Neural cell (in vitro differentiated cells): ENCODE data around the gene PHLDA2. TPM values are rescaled to one million over a fixed set of nuclear protein-coding genes. Genes with fewer than 3 reads are reported as not detected.

ENCODE experiments used
- H2AFZ ChIP-seq: fragments of 200-600, 300-800 bp; sonication (generic), shearing (Covaris generic); 2 replicates; pipeline ENCODE4 v1.6.0; 2014; ENCODE audit warnings: low read depth, mild to moderate bottlenecking, antibody characterized with exemption, low read length, moderate library complexity
- H3F3A ChIP-seq: fragments of 200-600 bp; shearing (Covaris generic); 2 replicates; pipeline ENCODE4 v1.6.1; 2016; ENCODE audit warnings: mild to moderate bottlenecking, moderate library complexity, mixed read lengths, antibody characterized with exemption, low read length; ENCODE audit not compliant: insufficient read depth, poor library complexity, severe bottlenecking
- H3K27ac ChIP-seq: fragments of 200-600, 300-800 bp; sonication (generic), shearing (Covaris generic); 2 replicates; pipeline ENCODE4 v1.5.1; 2014; ENCODE audit warnings: mild to moderate bottlenecking, low read length, moderate library complexity
- H3K27me3 ChIP-seq: fragments of 300-800, 200-600 bp; sonication (generic), shearing (Covaris generic); 2 replicates; pipeline ENCODE4 v1.6.0; 2014; ENCODE audit warnings: mild to moderate bottlenecking, low read depth, low read length, moderate library complexity; ENCODE audit not compliant: insufficient read depth
- H3K36me3 ChIP-seq: fragments of 300-800, 200-600 bp; sonication (generic), shearing (Covaris generic); 2 replicates; pipeline ENCODE4 v1.5.1; 2014; ENCODE audit warnings: mild to moderate bottlenecking, antibody characterized with exemption, low read length, moderate library complexity; ENCODE audit not compliant: insufficient read depth
- H3K4me2 ChIP-seq: fragments of 300-800, 200-600 bp; sonication (generic), shearing (Covaris generic); 2 replicates; pipeline ENCODE4 v1.6.0; 2014; ENCODE audit warnings: mild to moderate bottlenecking, low read length
- H3K4me3 ChIP-seq: fragments of 300-800, 200-600 bp; sonication (generic), shearing (Covaris generic); 2 replicates; pipeline ENCODE4 v1.5.1; 2014; ENCODE audit warnings: mild to moderate bottlenecking, low read length, moderate library complexity
- H3K79me2 ChIP-seq: fragments of 200-600 bp; shearing (Covaris generic); replicated peaks from 2 replicates; pipeline ENCODE4 v1.6.0; 2014; ENCODE audit warnings: mild to moderate bottlenecking, low read length, moderate library complexity; ENCODE audit not compliant: insufficient read depth
- H3K9ac ChIP-seq: fragments of 300-800, 200-600 bp; sonication (generic), shearing (Covaris generic); 2 replicates; pipeline ENCODE4 v1.6.1; 2016; ENCODE audit warnings: mild to moderate bottlenecking, low read length, mixed read lengths
- H3K9me2 ChIP-seq: fragments of 200-600 bp; shearing (Covaris generic); 2 replicates; pipeline ENCODE4 v1.6.1; 2016; ENCODE audit warnings: mild to moderate bottlenecking, low read length, mixed read lengths; ENCODE audit not compliant: insufficient read depth
- H3K9me3 ChIP-seq: fragments of 200-600, 300-800 bp; sonication (generic), shearing (Covaris generic); 2 replicates; pipeline ENCODE4 v1.6.1; 2016; ENCODE audit warnings: mild to moderate bottlenecking, mixed run types, low read length, moderate library complexity, mixed read lengths
- H4K20me1 ChIP-seq: fragments of 200-600 bp; shearing (Covaris generic); 2 replicates; pipeline ENCODE4 v1.6.1; 2016; ENCODE audit warnings: mild to moderate bottlenecking, mixed run types; ENCODE audit not compliant: insufficient read depth
- CTCF ChIP-seq: fragments of 450-650 bp; IDR thresholded peaks from 2 replicates; pipeline ENCODE4 v1.5.1; 2014; ENCODE audit warnings: antibody characterized with exemption, mild to moderate bottlenecking, moderate library complexity; ENCODE audit not compliant: poor library complexity, severe bottlenecking
- EP300 ChIP-seq: fragments of 450-650 bp; conservative IDR thresholded peaks from 2 replicates; pipeline ENCODE4 v1.6.1; 2014; ENCODE audit warnings: antibody characterized with exemption, mild to moderate bottlenecking, moderate library complexity; ENCODE audit not compliant: poor library complexity, severe bottlenecking
- EZH2 ChIP-seq: fragments of 200-600, 300-800 bp; shearing (Covaris generic), sonication (generic); IDR thresholded peaks from 2 replicates; pipeline ENCODE4 v1.6.1; 2014; ENCODE audit warnings: antibody characterized with exemption, low read length, borderline replicate concordance, mild to moderate bottlenecking; ENCODE audit not compliant: insufficient read depth, poor library complexity, severe bottlenecking
- MXI1 ChIP-seq: fragments of 450-650 bp; conservative IDR thresholded peaks from 2 replicates; pipeline ENCODE4 v1.6.1; 2014; ENCODE audit warnings: antibody characterized with exemption, mild to moderate bottlenecking; ENCODE audit not compliant: poor library complexity, severe bottlenecking
- POLR2AphosphoS5 ChIP-seq: IDR thresholded peaks from 2 replicates; pipeline ENCODE4 v1.6.1; 2012
- RAD21 ChIP-seq: fragments of 450-650 bp; conservative IDR thresholded peaks from 2 replicates; pipeline ENCODE4 v1.6.1; 2014; ENCODE audit warnings: antibody characterized with exemption, mild to moderate bottlenecking, moderate library complexity
- SMC3 ChIP-seq: fragments of 450-650 bp; conservative IDR thresholded peaks from 2 replicates; pipeline ENCODE4 v1.6.1; 2014; ENCODE audit warnings: antibody characterized with exemption, mild to moderate bottlenecking, moderate library complexity; ENCODE audit not compliant: poor library complexity
- TAF1 ChIP-seq: IDR thresholded peaks from 2 replicates; pipeline ENCODE4 v1.6.1; 2012; ENCODE audit warnings: low read depth
- polyA plus RNA-seq: library from polyadenylated mRNA; depleted of rRNA; stranded (reverse); fragments of >200 nt; gene quantifications from 2 replicates; pipeline ENCODE4 v1.2.3, GENCODE V29; 2014
- TF ChIP-seq, protein P1 (sequence below): IDR thresholded peaks from 2 replicates; pipeline ENCODE4 v1.6.1; 2012; ENCODE audit warnings: borderline replicate concordance

The PHLDA2 gene
- polyA plus RNA-seq, 1 donor from 2014 or later, result not detected

DNA sequence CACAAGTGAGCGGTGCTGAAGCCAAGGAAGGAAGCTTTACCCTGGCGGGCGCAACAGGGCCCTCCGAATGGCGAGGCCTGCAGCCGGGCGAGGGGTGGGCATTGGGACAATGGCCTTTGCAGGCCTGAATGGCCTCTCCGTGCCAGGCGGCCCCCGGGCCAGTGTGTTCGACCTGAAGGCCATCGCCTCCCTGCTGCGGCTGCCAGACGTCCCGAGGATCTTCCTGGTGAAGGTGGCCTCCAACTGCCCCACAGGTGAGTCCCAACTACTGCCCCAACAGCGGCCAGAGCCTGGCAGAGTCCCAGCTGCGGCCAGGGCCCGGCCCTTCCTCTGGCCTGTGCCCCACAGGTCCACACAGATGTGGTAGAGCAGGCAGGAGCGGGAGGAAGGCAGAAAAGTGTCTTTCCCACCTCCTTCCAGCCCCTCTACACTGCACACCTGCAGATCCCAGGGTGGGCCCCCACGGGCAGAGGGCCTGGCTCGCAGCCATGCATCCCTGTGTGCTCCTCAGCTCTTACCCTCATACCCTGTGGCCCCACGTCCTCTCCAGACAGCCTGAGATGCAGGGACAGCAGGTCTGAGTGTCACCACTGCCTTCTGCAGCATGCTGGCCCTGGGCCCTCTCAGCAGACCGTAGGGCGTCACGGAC lies 11.3 kb downstream of the PHLDA2 start:
- no peak overlapping the region for H3K9ac ChIP-seq
- H3F3A ChIP-seq, result no peaks in the 10 kb centered on the region
- no peaks in the 10 kb centered on the region for H3K27me3 ChIP-seq
- H3K36me3 ChIP-seq, result no peaks in the 10 kb centered on the region
- no peak overlapping the region for H3K27ac ChIP-seq
- H3K79me2 ChIP-seq, result no peaks in the 10 kb centered on the region
- no peaks in the 10 kb centered on the region for H3K9me3 ChIP-seq
- no peaks in the 10 kb centered on the region for H4K20me1 ChIP-seq
- H3K9me2 ChIP-seq, result no peaks in the 10 kb centered on the region
- no peak for TF ChIP-seq EP300
- TF ChIP-seq CTCF, result no peak
- TF ChIP-seq TAF1, result no peak
- TF ChIP-seq RAD21, result no peak
- TF ChIP-seq MXI1, result no peak
- TF ChIP-seq EZH2, result no peak
- TF ChIP-seq, protein P1, sequence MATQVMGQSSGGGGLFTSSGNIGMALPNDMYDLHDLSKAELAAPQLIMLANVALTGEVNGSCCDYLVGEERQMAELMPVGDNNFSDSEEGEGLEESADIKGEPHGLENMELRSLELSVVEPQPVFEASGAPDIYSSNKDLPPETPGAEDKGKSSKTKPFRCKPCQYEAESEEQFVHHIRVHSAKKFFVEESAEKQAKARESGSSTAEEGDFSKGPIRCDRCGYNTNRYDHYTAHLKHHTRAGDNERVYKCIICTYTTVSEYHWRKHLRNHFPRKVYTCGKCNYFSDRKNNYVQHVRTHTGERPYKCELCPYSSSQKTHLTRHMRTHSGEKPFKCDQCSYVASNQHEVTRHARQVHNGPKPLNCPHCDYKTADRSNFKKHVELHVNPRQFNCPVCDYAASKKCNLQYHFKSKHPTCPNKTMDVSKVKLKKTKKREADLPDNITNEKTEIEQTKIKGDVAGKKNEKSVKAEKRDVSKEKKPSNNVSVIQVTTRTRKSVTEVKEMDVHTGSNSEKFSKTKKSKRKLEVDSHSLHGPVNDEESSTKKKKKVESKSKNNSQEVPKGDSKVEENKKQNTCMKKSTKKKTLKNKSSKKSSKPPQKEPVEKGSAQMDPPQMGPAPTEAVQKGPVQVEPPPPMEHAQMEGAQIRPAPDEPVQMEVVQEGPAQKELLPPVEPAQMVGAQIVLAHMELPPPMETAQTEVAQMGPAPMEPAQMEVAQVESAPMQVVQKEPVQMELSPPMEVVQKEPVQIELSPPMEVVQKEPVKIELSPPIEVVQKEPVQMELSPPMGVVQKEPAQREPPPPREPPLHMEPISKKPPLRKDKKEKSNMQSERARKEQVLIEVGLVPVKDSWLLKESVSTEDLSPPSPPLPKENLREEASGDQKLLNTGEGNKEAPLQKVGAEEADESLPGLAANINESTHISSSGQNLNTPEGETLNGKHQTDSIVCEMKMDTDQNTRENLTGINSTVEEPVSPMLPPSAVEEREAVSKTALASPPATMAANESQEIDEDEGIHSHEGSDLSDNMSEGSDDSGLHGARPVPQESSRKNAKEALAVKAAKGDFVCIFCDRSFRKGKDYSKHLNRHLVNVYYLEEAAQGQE, result no peak
- no peak for TF ChIP-seq POLR2AphosphoS5
- no peak for TF ChIP-seq SMC3
- H3K4me2 ChIP-seq, result no peak overlapping the region
- H3K4me3 ChIP-seq, result no peak overlapping the region
- H2AFZ ChIP-seq, result no peak overlapping the region

GRCh38 chr11:2916892-2917645 lies 12.2 kb downstream of the PHLDA2 start:
- Histone ChIP-seq H3K36me3 (no peaks in the 10 kb centered on the region), H3K4me3 (no peak overlapping the region), H3K9me3 (no peaks in the 10 kb centered on the region), H3K27ac (no peak overlapping the region), H3F3A (no peaks in the 10 kb centered on the region), H3K9me2 (no peaks in the 10 kb centered on the region), H2AFZ (no peak overlapping the region), H4K20me1 (no peaks in the 10 kb centered on the region), H3K4me2 (no peak overlapping the region), H3K9ac (no peak overlapping the region), H3K79me2 (no peaks in the 10 kb centered on the region), H3K27me3 (no peaks in the 10 kb centered on the region)
- TF ChIP-seq CTCF (no peak), MXI1 (no peak), POLR2AphosphoS5 (no peak), TAF1 (no peak), RAD21 (no peak), EP300 (no peak), SMC3 (no peak), EZH2 (no peak)
- TF ChIP-seq, protein P1, result no peak
